SHP77 (cell line): ENCODE data around the gene SVIL.

ENCODE experiments used
- DNase-seq, 2 experiments: peaks; one replicate each; lab custom pipeline; 2025; lab: John Stamatoyannopoulos, UW

The SVIL gene, protein sequence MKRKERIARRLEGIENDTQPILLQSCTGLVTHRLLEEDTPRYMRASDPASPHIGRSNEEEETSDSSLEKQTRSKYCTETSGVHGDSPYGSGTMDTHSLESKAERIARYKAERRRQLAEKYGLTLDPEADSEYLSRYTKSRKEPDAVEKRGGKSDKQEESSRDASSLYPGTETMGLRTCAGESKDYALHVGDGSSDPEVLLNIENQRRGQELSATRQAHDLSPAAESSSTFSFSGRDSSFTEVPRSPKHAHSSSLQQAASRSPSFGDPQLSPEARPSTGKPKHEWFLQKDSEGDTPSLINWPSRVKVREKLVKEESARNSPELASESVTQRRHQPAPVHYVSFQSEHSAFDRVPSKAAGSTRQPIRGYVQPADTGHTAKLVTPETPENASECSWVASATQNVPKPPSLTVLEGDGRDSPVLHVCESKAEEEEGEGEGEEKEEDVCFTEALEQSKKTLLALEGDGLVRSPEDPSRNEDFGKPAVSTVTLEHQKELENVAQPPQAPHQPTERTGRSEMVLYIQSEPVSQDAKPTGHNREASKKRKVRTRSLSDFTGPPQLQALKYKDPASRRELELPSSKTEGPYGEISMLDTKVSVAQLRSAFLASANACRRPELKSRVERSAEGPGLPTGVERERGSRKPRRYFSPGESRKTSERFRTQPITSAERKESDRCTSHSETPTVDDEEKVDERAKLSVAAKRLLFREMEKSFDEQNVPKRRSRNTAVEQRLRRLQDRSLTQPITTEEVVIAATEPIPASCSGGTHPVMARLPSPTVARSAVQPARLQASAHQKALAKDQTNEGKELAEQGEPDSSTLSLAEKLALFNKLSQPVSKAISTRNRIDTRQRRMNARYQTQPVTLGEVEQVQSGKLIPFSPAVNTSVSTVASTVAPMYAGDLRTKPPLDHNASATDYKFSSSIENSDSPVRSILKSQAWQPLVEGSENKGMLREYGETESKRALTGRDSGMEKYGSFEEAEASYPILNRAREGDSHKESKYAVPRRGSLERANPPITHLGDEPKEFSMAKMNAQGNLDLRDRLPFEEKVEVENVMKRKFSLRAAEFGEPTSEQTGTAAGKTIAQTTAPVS (N-terminal part only)

DNA sequence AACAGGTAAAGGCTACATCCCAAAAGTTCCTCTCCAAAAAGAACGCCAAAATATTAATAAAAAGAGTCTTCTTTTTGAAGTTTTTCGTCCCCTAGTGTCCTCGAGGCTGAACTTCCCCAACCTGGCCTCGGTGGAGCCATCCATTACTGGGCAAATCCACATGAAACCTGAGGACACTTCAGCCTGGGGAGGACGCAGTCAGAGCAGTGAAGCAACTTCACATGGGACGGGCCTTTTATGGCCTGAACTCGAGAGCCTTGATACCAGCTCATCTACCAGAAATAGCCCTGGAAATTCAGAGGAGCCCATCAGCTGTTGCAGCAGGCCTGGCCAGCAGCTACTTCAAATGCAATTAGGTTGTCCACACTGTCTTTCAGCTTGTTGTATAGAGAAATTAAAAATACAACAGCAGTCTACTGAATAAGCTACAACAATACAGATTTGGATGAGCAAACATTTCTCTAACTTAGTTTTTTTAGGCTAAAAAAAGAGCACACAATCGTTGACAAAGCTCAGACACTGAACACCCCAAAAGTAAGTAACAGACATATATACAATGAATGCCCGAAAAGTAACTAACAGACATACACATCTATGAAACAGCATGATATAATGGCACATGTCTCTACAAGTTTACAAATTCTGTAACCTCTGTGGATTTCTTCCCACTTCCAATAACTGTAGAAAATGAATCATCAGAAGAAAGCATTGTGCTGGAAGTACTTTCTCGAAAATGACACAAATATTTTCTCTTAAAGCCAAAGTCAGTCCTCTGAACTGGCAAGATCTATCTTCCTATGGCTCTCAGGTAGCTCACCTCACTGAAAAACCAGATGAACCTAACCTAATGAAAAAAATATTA, at the start of gene SVIL:
Gene SVIL (minus strand): TSS at position 208 of the 862 bp plus-strand sequence. CDS start 79,913 bp downstream, outside the sequence.
- DNase-seq, result peak; percentile 58 to 62

DNA sequence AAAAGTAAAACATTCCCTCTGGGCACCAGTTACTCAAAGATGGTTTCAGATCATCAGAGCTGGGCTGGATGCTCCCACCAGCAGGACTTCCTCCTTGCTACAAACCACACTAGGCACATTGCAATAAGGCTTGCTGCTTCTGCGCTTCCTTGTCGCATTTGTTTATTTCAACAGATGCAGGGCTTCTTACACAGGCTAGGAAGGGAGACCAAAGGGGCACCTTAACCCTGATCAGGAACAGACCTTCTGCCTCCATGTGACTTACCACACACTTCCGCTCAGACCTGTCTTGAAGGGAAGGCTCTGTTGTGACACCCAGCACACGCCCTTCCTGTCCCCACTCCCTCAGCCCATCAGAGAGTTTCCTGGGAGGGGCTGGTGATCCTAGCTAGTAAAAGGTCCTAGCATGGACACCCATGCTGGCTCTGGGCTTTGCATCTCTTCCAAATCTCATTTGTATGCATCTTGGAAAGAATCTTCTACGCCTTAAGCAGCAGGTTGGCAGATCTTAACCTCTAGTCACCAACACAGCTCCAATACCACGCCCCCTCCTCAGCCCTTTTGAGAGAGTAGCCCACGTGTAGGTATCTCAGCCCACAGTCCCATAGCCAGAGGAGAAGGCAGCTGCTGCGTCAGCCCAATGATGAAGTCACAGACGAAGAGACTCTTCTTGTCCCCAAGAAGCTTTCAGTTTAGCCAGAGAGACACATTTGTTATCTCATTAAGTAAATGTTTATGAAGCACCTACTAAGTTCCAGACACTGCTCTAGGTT, 47.1 kb upstream of the SVIL start:
- no peak for DNase-seq

DNA sequence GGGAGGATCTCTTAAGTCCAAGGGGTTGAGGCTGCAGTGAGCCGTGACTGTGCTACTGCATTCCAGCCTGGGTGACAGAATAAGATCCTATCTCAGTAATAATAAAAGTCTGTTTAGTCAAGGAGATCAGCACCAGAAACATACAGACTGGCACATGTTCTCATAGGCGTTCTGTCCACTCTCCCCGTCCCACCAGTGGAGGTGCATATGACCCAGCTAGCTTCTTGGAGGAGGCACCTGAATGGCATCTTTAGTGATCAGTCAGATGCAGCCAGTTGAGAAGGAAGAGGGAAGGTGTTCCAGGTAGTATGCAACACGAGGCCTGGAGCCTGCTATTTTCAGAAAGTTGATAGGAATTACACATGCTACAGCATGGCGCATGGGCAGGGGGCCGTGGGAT, 45.3 kb upstream of the SVIL start:
- DNase-seq, result no peak

DNA sequence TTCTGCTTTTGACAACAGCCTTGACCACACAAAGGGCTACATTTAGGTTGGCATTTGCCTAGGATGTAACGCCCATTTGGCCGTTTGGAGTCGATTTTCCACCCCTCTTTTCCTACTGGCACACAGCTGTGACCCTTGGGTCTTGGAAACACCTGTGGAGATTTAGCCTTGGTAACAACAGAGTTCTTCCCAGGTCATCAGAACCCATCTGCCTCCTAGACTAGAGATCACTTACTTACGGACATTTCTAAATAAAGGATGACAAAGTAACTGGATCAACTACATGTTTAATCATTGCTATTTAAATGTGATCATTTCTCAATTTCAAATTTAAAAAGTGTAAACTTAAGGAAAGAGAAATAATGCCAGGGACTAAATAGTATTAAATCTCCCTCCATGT, 42.0 kb upstream of the SVIL start:
- DNase-seq, result no peak

DNA sequence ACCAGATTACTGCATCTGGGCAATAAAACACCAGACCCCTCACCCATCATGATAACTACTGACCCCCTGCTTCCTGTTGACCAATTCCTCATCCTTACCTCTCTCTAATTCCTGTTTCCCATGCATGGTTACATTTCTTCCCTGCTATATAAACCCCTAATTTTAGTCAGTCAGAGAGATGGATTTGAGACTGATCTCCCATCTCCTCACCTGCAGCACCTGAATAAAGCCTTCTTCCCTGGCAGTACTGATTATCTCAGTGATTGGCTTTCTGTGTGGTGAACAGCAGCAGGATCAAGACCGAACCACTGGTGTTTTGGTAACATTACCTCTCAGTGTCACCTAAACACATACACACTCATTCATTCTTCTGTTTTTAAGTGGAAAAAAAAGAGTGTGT, 41.2 kb upstream of the SVIL start:
- no peak for DNase-seq

DNA sequence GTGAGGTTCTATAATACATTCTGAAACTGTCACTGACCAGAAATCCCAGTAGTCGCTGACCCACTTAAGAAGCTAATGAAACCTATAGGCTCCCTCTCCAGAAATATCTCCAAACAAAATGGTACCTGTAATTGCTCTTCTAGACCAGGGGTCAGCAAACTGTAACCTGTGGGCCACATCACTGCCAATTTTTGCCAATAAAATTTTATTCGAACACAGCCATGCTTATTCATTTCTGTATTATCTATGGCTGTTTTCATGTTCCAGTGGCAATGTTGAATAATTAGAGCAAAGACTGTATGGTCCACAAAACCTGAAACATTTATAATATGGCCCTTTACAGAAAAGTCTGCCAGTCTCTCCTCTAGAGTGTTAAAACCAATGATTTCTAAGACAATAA, 37.2 kb upstream of the SVIL start:
- DNase-seq, result no peak

DNA sequence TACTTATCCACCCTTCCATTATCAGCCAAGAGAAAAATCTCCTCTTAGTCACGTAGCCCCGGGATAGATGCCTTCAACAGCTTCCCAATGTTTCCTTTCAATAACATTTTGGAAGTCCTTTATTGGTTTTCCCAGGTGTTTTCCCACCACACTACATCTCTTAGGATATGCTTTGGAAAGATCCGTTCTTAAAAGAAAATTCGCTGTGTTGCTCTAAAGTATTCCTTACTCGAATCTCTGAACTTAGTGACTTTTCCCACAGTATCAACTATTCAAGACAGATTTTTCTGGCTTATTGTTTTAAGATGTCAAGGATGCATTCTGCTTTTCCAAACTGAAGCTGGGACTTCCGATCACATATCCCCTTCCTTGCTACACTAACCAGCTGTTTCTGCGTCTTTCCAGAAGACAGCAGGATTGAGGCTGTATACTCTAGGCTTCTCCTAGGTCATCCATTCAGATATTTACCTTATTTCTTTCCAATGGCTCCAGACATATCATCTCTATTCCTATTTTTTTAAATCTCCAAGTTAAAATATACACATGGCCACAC, 36.5 kb upstream of the SVIL start:
- no peak for DNase-seq

DNA sequence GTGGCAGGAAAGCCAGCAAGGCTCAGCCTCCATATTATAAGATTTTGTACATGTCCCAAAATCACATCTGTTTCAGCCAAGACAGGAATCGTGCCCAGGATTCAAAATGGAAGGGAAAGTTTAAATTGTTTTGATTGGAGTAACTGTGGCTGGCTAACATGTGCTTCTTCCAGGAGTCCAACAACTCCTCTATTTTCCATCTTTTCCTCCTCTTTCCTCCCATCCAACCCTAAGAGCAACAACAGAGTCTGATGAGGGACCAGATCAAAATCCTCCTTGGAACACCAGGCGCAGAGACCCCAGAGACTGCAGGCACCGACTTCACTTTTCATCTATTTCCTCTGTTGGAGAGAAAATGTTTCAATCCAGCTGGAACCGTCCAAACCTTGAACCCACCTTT, 36.0 kb upstream of the SVIL start:
- DNase-seq, result no peak

DNA sequence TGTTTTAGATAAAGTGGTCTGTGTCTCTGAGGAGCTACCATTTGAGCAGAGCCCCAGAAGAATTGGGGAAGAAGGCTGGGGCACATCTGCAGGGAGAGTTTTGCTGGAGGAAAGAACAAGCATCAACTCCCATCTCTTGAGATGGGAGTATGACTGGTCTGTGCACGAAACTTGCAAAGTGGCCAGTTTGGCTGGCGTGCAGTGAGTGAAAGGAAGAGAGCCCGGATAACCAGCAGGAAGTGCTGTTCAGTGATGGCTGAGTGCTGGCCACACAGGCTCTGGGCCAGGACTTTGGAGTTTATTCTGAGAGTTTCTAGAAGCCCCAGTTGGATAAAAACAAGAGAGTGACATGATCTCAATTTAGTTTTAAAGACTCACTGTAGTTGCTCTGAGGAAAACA, 34.4 kb upstream of the SVIL start:
- no peak for DNase-seq

DNA sequence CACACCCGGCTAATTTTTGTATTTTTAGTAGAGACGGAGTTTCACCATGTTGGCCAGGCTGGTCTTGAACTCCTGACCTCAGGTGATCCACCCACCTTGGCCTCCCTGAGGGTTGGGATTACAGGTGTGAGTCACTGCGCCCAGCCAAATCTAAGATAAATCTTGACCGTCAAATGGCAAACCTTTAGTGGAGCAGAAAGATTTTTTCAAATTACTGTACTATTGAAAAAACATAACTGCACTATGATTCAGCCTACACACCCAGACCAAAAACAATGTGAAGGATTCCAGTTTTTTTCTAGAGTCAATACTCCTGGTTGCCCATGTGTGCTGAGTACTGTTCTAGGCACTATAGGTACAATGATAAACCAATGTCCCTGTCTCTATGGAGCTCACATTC, 33.9 kb upstream of the SVIL start:
- DNase-seq, result no peak

DNA sequence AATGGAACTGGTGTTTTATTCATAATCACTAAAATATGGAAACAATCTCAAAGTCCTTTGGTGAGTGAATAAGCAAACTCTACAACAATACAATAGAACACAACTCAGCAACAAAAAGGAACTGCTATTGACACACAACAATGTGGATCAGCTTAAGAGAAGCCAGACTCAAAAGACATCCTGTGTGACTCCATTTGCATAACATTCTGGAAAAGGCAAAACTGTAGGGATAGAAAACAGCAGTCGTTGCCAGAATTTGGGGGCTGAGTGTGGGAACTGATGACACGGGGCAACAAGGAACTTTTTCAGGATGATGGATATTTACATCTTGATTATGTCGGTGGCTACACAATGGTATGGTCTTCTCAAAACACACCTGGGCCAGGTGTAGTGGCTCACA, 32.4 kb upstream of the SVIL start:
- DNase-seq, result no peak

DNA sequence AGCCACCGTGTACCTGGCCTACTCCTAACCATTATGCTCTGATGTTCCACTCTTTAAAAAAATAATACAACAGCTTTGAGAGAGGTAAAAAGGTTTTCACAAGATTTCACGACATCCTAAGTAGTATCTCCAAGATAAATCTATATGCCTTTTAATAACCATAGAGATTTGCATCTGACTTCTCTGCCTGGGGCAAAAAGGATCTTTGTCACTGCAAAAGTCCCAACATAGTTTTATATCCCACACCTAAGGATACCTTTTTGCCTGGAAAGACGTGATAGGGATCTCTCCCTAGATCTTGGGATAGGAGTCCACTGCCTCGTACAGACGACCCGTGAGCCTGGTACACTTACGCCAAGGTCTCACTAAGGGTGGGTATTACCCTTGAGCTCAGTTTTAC, 31.4 kb upstream of the SVIL start:
- DNase-seq, result no peak

DNA sequence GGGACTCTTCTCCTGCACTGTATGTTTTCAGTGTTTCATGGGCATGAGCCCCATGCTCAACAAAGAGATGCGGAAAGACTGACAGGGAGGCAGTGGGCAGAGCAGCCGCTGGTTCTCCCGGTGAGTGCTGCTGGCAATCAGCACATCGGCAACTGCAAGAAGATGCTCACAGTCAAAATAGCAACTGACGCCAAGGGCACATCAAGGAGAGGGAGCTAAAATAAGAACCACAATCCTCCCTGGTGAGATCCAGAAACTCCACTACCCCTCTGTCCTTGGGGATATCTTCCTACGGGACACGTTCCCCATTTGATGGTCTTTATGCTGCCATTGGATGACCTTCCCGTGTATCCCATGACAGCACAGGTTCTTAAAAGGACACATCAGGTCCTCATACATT, 28.9 kb upstream of the SVIL start:
- no peak for DNase-seq

DNA sequence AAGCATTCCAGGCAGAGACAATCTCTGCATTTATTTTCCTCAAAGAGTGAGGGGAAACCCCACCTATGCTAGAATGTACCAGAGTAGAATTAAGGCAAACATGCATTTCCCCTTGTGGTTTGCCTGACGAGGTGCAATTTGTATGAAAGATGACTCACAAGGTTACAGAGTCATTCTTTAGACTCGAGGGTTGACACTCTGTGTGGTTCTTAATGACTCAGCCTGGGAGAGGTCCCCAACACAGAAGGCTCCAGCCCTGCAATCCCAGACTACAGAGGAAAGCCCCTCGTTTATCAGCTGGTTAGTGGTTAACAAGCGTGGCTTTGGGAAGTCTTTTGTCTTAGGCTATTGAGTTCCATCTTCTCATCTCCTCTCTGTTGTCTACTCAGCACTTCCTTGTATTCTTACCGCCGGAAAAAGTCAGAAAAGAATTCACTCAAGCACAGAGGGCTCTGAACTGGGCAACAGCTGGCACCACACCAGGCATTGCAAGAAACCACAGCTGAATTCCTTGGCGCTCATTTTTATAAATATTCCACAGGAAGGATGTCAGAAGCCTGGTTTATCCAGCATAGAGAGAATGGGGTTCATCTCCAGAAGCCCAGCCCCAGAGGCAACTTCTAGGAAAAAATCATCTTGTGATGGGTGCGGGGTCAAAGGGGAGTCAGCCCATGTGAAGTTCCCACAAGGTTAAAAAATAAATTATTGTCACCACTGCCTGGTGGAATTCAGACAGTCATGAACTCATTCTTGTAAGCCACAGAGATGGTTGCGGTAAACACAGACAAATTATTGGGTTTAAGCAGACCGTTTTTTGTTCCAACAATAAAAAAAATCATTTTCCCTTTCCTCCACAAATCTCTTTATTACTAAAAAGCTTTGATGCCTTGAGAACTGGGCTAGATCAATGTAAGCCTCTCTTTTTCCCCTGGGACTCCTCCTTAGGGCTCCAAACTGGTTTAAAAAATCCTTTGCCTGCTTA, 24.5 kb upstream of the SVIL start:
- DNase-seq, result no peak

DNA sequence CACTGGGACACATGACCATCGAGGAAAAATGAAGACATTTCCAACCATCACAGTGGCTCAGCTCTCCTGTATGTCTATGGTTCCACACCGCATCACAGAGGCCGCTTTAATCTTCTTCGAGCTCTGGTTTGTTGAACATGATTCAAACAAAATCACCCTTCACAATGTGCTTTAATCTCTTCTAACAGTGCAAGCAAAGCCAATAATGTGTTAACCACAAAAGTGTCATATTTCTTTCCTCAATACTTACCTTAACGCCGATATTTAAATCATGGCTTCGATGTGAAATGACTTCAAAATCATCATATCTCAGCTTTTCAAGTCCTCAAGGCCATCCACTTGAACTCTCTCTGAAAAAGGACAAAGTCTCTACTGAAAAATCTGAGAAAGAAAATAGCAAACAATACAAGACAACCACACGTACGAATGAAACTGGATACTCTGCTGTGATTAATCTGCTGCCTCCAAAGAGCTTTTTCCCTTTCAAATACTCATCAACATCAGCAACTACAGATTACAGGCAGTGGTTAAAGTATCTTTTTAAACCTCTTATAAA, 23.0 kb upstream of the SVIL start:
- DNase-seq, result no peak

DNA sequence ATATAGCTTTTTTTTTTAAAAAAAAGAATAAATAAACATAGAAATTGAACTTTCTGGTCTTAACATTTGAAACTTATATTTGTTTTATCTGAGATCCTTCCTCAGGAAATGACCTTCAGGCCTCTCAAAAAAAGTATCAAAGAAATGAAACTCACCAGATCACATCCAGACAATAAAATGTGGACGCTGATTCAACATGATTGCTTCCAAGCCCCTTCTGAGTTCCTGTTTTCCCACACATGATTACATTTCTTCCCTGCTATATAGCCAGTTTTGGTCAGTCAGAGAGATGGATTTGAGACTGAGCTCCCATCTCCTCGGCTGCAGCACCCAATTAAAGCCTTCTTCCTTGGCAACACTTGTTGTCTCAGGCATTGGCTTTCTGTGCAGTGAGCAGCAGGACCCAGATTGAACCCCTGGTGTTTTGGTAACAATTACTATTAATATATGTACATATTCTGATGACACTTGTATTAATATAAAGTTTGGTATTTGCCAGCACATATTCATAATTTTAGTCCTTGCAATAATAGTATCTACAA, 21.8 kb upstream of the SVIL start:
- DNase-seq, result no peak

DNA sequence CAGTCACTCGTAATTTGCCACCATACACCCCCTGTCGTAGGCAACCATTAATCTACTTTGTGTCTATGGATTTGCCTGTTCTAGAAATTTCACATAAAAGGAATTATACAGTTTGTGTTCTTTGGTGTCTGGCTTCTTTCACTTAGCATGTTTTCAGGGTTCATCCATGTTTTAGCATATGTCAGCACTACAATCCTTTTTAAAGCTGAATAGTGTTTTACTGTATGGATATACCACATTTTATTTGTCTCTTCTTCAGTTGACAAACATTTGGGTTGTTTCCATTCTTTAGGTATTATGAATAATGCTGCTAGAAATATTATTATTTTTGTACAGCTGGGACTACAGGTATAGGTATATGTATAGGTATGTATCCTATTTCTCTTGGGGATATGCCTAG, 17.4 kb upstream of the SVIL start:
- DNase-seq, result no peak

DNA sequence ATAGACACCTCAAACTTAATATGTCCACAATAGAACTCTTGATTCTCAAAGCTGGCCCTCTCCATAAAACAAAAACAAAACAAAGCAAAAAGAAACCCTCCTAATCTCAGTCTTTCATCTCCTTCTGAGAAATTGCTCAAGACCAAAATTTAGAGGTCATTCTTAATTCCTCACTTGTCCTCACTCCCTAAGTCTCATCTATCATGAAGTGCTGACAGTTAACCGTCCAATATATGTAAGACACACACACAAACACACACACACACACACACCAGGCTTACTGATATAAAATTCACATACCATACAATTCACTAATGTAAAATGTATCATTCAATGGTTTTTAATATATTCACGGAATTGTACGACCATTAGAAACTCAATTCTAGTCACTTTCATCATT, 17.0 kb upstream of the SVIL start:
- DNase-seq, result no peak

DNA sequence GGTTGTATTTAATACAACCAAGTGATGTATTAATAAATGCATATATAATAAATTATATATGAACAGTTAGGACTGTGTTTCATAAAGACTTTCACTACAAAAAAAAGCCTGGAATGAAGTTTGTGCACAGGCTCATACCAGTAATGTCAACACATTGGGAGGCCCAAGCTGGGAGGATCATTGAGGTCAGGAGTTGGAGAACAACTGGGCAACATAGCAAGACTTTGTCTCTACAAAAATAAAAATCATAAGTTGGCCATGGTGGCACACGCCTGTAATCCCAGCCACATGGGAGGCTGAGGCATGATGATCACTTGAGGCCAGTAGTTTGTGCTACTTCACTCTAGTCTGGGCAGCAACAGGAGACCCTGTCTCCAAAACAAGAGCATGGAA, 15.8 kb upstream of the SVIL start:
- no peak for DNase-seq
